HL-60 (cell line): ENCODE results near the gene PCDH15.

Experiments used
- DNase-seq, 2 experiments: peaks; one replicate each; pipeline ENCODE4 v3.0.0-alpha.2; 2010 to 2020; ENCODE audit warnings: low read depth in 1 of 2, low spot score in 1 of 2
- H3K27ac ChIP-seq: fragments of 250-450 bp; sonication (Bioruptor Pico); replicated peaks from 2 replicates; pipeline ENCODE4 v1.5.1; 2020; ENCODE audit warnings: mild to moderate bottlenecking, moderate library complexity
- H3K27me3 ChIP-seq: fragments of 250-450 bp; sonication (Bioruptor Pico); 2 replicates; pipeline ENCODE4 v1.5.1; 2021; ENCODE audit warnings: mild to moderate bottlenecking, moderate library complexity; ENCODE audit not compliant: insufficient read depth, poor library complexity, severe bottlenecking
- H3K4me3 ChIP-seq: replicated peaks from 2 replicates; pipeline ENCODE4 v1.5.1; 2011; ENCODE audit warnings: mild to moderate bottlenecking, control low read depth, low read length; ENCODE audit not compliant: insufficient read depth
- CTCF ChIP-seq: IDR thresholded peaks from one replicate; pipeline ENCODE4 v1.5.1; 2011; ENCODE audit warnings: low read length, control low read depth, inconsistent platforms; ENCODE audit not compliant: insufficient read depth
- GABPA ChIP-seq: IDR thresholded peaks from 2 replicates; pipeline ENCODE4 v1.6.1; 2012; ENCODE audit warnings: low read depth
- POLR2AphosphoS5 ChIP-seq: IDR thresholded peaks from 2 replicates; pipeline ENCODE4 v1.6.1; 2012; ENCODE audit warnings: low read depth
- REST ChIP-seq: IDR thresholded peaks from 2 replicates; pipeline ENCODE4 v1.6.1; 2012; ENCODE audit warnings: low read depth; ENCODE audit not compliant: insufficient replicate concordance
- SPI1 ChIP-seq: IDR thresholded peaks from 2 replicates; pipeline ENCODE4 v1.6.1; 2012; ENCODE audit warnings: low read depth, mild to moderate bottlenecking, borderline replicate concordance

The PCDH15 gene

DNA sequence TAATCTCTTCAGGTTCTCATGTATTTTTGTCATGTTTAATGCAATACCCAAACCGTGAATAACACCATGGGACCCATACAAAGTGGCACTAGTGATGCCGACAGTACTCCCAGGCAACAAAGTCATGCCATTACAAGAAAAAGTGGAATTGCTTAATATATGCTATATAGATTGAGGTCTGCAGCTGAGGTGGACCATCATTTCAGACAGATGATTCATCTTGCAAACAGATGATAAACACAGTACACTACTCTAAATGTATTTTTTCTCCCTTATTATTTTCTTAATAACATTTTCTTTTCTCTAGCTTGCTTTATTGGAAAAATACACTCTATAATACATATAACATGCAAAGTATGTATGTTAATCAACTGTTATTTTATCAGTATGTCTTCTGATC, 14.6 kb upstream of the PCDH15 start:
- no peak for TF ChIP-seq GABPA
- TF ChIP-seq CTCF: no peak
- no peak for TF ChIP-seq REST
- H3K27ac ChIP-seq: no peak overlapping the region
- DNase-seq: no peak
- no peaks in the 10 kb centered on the region for H3K27me3 ChIP-seq
- no peak overlapping the region for H3K4me3 ChIP-seq

- no peak for DNase-seq
- Histone ChIP-seq H3K4me3 (no peak overlapping the region), H3K27ac (no peak overlapping the region), H3K27me3 (no peaks in the 10 kb centered on the region)
- no peak for TF ChIP-seq POLR2AphosphoS5
- TF ChIP-seq GABPA: no peak
- TF ChIP-seq SPI1: no peak
- TF ChIP-seq REST: no peak
- TF ChIP-seq CTCF: no peak
Observed at GRCh38 chr10:54808186-54808935, 7.3 kb upstream of the PCDH15 start.

DNA sequence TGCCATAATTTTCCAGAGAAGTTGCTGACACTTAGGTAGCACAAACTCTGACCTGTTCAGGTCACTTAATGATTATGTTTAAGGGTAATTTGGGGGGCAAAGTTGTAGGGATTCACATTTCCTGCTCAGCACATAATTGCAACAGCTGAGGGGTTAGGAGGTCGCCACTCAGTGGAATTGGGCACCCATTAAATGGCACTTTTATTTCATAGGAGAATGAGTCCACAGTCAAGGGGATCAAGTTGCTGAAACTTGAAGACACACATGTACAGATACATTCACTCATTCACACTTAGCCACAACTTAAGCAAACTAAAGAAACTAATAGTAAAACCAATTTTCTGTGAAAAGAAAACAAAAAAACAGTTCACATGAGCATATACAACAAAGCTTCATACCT, 1.5 kb downstream of the PCDH15 start:
- no peak for DNase-seq
- Histone ChIP-seq H3K4me3 (no peak overlapping the region), H3K27ac (no peak overlapping the region), H3K27me3 (no peaks in the 10 kb centered on the region)
- TF ChIP-seq CTCF: no peak
- no peak for TF ChIP-seq SPI1
- no peak for TF ChIP-seq REST
- no peak for TF ChIP-seq GABPA
- TF ChIP-seq POLR2AphosphoS5: no peak
